Neural progenitor cell (in vitro differentiated cells): ENCODE results near the gene ZNF273. TPM values are rescaled to one million over a fixed set of nuclear protein-coding genes. Genes with fewer than 3 reads are reported as not detected.

Experiments used
- DNase-seq: peaks from one replicate; pipeline ENCODE4 v3.0.0-alpha.2; 2016; ENCODE audit warnings: low spot score
- H2AFZ ChIP-seq: fragments of 200-600 bp; sonication (generic); replicated peaks from 2 replicates; pipeline ENCODE4 v1.6.1; 2016; ENCODE audit warnings: antibody characterized with exemption
- H3F3A ChIP-seq: fragments of 200-600 bp; sonication (generic); 2 replicates; pipeline ENCODE4 v1.6.1; 2016; ENCODE audit warnings: antibody characterized with exemption, low read depth
- H3K27ac ChIP-seq: fragments of 200-600 bp; sonication (generic); 2 replicates; pipeline ENCODE4 v1.5.1; 2016; ENCODE audit warnings: mild to moderate bottlenecking
- H3K27me3 ChIP-seq: fragments of 200-600 bp; sonication (generic); 2 replicates; pipeline ENCODE4 v1.6.1; 2016; ENCODE audit warnings: mild to moderate bottlenecking, moderate library complexity
- H3K36me3 ChIP-seq: fragments of 200-600 bp; sonication (generic); 2 replicates; pipeline ENCODE4 v1.5.1; 2016
- H3K4me1 ChIP-seq: fragments of 200-600 bp; sonication (generic); 2 replicates; pipeline ENCODE4 v1.6.1; 2016; ENCODE audit warnings: mixed run types
- H3K4me2 ChIP-seq: fragments of 200-600 bp; sonication (generic); 2 replicates; pipeline ENCODE4 v1.6.1; 2016
- H3K4me3 ChIP-seq: fragments of 200-600 bp; sonication (generic); 2 replicates; pipeline ENCODE4 v1.5.1; 2016
- H3K79me2 ChIP-seq: fragments of 200-600 bp; sonication (generic); 2 replicates; pipeline ENCODE4 v1.6.1; 2016; ENCODE audit warnings: low read depth
- H3K9ac ChIP-seq: fragments of 200-600 bp; sonication (generic); 2 replicates; pipeline ENCODE4 v1.6.1; 2016
- H3K9me3 ChIP-seq: fragments of 200-600 bp; sonication (generic); 2 replicates; pipeline ENCODE4 v1.5.1; 2016; ENCODE audit warnings: low read depth
- H4K20me1 ChIP-seq: fragments of 200-600 bp; sonication (generic); 2 replicates; pipeline ENCODE4 v1.6.1; 2016; ENCODE audit warnings: low read depth
- H3K27ac Mint-ChIP-seq: 3 replicates; pipeline ENCODE4 v1.8.0; 2021; ENCODE audit warnings: mixed read lengths
- H3K27me3 Mint-ChIP-seq: 2 replicates; pipeline ENCODE4 v1.8.0; 2022; ENCODE audit warnings: low read depth, mild to moderate bottlenecking, inconsistent platforms, moderate library complexity, mixed read lengths; ENCODE audit not compliant: insufficient read depth
- H3K36me3 Mint-ChIP-seq: 3 replicates; pipeline ENCODE4 v1.8.0; 2021; ENCODE audit warnings: mixed read lengths
- H3K4me1 Mint-ChIP-seq: 3 replicates; pipeline ENCODE4 v1.8.0; 2021; ENCODE audit warnings: mixed read lengths
- H3K4me3 Mint-ChIP-seq: 3 replicates; pipeline ENCODE4 v1.8.0; 2021; ENCODE audit warnings: mild to moderate bottlenecking, moderate library complexity, mixed read lengths
- H3K9me3 Mint-ChIP-seq: 3 replicates; pipeline ENCODE4 v1.8.0; 2020; ENCODE audit warnings: mixed read lengths
- EZH2 ChIP-seq: fragments of 200-600 bp; sonication (generic); IDR thresholded peaks from 2 replicates; pipeline ENCODE4 v1.6.1; 2017; ENCODE audit warnings: antibody characterized with exemption, mild to moderate bottlenecking, moderate library complexity
- EZH2phosphoT487 ChIP-seq: fragments of 200-600 bp; sonication (generic); IDR thresholded peaks from 2 replicates; pipeline ENCODE4 v1.6.1; 2017; ENCODE audit warnings: antibody characterized with exemption
- total RNA-seq: library from RNA; depleted of rRNA; stranded (reverse); fragments of >200 nt; gene quantifications from 2 replicates; pipeline ENCODE4 v1.2.3, GENCODE V29; 2015; ENCODE audit warnings: low replicate concordance
- TF ChIP-seq, protein P1 (sequence below): fragments of 200-600 bp; sonication (generic); IDR thresholded peaks from 2 replicates; pipeline ENCODE4 v1.5.1; 2017; ENCODE audit warnings: antibody characterized with exemption, mild to moderate bottlenecking

Gene ZNF273
- total RNA-seq, 1 donor from 2014 or later, result 36.5 TPM

GRCh38 chr7:64873155-64873500, 29.9 kb upstream of the ZNF273 start:
- H3K36me3 Mint-ChIP-seq, result no peaks in the 10 kb centered on the region
- Histone ChIP-seq H3K4me1 (no peaks in the 10 kb centered on the region), H2AFZ (no peak overlapping the region), H3K27ac (no peak overlapping the region), H3K27me3 (no peaks in the 10 kb centered on the region), H3K9me3 (no peaks in the 10 kb centered on the region), H3F3A (no peaks in the 10 kb centered on the region), H3K4me2 (no peak overlapping the region), H3K79me2 (no peaks in the 10 kb centered on the region), H4K20me1 (no peaks in the 10 kb centered on the region), H3K9ac (no peak overlapping the region), H3K4me3 (no peak overlapping the region), H3K36me3 (no peaks in the 10 kb centered on the region)
- no peak for DNase-seq
- peaks cover 3% of the 10 kb centered on the region for H3K4me1 Mint-ChIP-seq
- peaks cover 19% of the 10 kb centered on the region for H3K27me3 Mint-ChIP-seq
- no peak overlapping the region for H3K4me3 Mint-ChIP-seq
- peaks cover 50% of the 10 kb centered on the region for H3K9me3 Mint-ChIP-seq
- no peak overlapping the region for H3K27ac Mint-ChIP-seq
- TF ChIP-seq EZH2phosphoT487 (no peak), EZH2 (no peak)
- TF ChIP-seq, protein P1, sequence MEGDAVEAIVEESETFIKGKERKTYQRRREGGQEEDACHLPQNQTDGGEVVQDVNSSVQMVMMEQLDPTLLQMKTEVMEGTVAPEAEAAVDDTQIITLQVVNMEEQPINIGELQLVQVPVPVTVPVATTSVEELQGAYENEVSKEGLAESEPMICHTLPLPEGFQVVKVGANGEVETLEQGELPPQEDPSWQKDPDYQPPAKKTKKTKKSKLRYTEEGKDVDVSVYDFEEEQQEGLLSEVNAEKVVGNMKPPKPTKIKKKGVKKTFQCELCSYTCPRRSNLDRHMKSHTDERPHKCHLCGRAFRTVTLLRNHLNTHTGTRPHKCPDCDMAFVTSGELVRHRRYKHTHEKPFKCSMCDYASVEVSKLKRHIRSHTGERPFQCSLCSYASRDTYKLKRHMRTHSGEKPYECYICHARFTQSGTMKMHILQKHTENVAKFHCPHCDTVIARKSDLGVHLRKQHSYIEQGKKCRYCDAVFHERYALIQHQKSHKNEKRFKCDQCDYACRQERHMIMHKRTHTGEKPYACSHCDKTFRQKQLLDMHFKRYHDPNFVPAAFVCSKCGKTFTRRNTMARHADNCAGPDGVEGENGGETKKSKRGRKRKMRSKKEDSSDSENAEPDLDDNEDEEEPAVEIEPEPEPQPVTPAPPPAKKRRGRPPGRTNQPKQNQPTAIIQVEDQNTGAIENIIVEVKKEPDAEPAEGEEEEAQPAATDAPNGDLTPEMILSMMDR, result no peak

DNA sequence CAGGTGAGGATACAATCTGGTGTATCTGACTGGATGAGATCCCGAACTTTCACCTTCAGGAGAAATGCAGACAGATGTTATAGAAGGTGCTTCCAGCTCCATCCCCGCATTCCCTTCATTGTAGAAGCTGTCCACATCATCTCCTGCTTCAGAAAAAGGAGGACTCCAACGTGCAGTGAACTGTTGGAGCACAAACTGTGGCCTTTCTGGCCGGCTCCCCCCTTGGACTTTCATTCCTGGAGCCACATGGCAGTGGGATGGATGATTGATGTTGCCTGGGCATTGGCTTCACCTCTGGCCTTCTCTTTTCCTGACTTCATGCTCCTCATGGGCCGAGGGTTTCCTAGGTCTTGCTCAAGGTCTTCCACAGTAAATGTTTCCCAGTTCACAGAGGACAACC, 29.6 kb upstream of the ZNF273 start:
- Histone ChIP-seq H3K4me3 (no peak overlapping the region), H3K9me3 (no peaks in the 10 kb centered on the region), H3K27ac (no peak overlapping the region), H3K9ac (no peak overlapping the region), H3K36me3 (no peaks in the 10 kb centered on the region), H3F3A (no peaks in the 10 kb centered on the region), H3K79me2 (no peaks in the 10 kb centered on the region), H4K20me1 (no peaks in the 10 kb centered on the region), H3K4me2 (no peak overlapping the region), H2AFZ (no peak overlapping the region), H3K4me1 (no peaks in the 10 kb centered on the region), H3K27me3 (no peaks in the 10 kb centered on the region)
- Mint-ChIP-seq H3K4me1 (peaks cover 3% of the 10 kb centered on the region), H3K36me3 (no peaks in the 10 kb centered on the region), H3K27ac (no peak overlapping the region), H3K9me3 (peaks cover 47% of the 10 kb centered on the region), H3K27me3 (peaks cover 17% of the 10 kb centered on the region), H3K4me3 (no peak overlapping the region)
- TF ChIP-seq EZH2phosphoT487 (no peak), EZH2 (no peak)
- TF ChIP-seq, protein P1, result no peak
- DNase-seq, result no peak

DNA sequence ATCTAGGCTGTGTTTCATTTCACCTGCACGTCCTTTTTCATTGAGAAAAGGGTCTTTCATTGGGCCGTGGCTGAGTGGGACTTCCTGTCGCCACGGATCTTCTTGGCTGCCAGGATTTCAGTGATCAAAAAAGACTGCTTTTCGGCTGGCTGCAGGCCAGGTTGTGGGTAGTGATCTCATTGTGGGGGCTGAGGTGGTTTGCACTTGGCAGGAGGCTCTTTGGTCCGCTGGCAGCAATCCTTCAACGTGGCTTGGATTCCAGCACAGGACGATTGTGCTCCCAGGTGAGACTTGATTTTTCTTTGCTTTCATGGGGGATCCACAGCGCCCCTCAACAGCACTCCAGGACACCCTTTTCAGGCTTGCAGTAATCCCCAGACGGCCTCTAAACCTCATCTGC, 29.0 kb upstream of the ZNF273 start:
- no peak overlapping the region for H3K4me2 ChIP-seq

More for the DNA sequence above, 29.0 kb upstream of the ZNF273 start:
- Mint-ChIP-seq H3K27ac (no peak overlapping the region), H3K36me3 (no peaks in the 10 kb centered on the region), H3K4me1 (peaks cover 3% of the 10 kb centered on the region), H3K4me3 (no peak overlapping the region), H3K27me3 (peaks cover 18% of the 10 kb centered on the region), H3K9me3 (peaks cover 50% of the 10 kb centered on the region)
- Histone ChIP-seq H3F3A (no peaks in the 10 kb centered on the region), H3K9ac (no peak overlapping the region), H3K27ac (no peak overlapping the region), H3K27me3 (no peaks in the 10 kb centered on the region), H3K4me3 (no peak overlapping the region), H4K20me1 (no peaks in the 10 kb centered on the region), H2AFZ (no peak overlapping the region), H3K9me3 (no peaks in the 10 kb centered on the region), H3K79me2 (no peaks in the 10 kb centered on the region), H3K36me3 (no peaks in the 10 kb centered on the region), H3K4me1 (no peaks in the 10 kb centered on the region)
- TF ChIP-seq EZH2phosphoT487, result no peak
- TF ChIP-seq, protein P1, result no peak
- no peak for TF ChIP-seq EZH2
- DNase-seq, result no peak
